Mucosa of stomach (tissue), 1 donor: ENCODE measurements around the gene ASXL2.

Source experiments
- H3K27me3 ChIP-seq: one replicate; pipeline ENCODE4 v1.7.0; 2013; ENCODE audit warnings: mild to moderate bottlenecking, low read length; ENCODE audit not compliant: control insufficient read depth, insufficient read depth
- H3K36me3 ChIP-seq: one replicate; pipeline ENCODE4 v1.7.0; 2013; ENCODE audit warnings: low read length; ENCODE audit not compliant: control insufficient read depth, insufficient read depth
- H3K4me1 ChIP-seq: one replicate; pipeline ENCODE4 v1.7.0; 2013; ENCODE audit warnings: mild to moderate bottlenecking, low read length; ENCODE audit not compliant: control insufficient read depth, insufficient read depth
- H3K4me3 ChIP-seq: one replicate; pipeline ENCODE4 v1.7.0; 2013; ENCODE audit warnings: low read length
- H3K9ac ChIP-seq: one replicate; pipeline ENCODE4 v1.7.0; 2013; ENCODE audit warnings: mild to moderate bottlenecking, low read length, moderate library complexity
- H3K9me3 ChIP-seq: one replicate; pipeline ENCODE4 v1.7.0; 2013; ENCODE audit warnings: mild to moderate bottlenecking, low read length, moderate library complexity; ENCODE audit not compliant: control insufficient read depth
- donor health status: Pancreatic carcinoma.

ASXL2 gene

DNA sequence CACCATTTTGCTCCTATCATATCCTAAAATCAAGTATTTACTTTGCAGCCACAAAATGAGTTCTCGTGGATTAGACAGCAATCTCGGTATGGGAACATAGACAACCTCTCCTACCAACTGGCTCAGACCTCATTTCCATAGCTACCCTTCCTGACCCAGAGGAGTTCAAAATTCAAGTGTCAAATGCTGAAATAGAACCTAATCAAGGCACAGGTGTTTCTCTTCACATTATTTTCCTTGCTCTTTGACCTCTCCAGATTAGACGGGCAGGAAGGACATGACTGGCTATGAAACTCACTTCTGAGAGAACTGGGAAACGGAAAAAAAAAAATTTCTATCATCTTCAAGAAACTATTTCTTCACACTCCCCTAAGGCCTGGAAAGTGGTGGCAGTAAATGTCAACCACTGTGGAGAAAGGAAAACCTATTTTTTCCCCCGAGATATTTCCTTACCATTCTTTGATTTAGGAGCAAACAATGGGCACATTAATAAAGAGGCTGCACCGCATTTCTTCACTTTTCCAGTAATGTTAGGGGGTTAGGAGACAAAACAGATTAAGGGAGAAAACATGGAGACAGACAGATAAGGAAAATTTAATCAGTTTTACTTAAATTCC is 141.3 kb downstream of the ASXL2 start:
- Histone ChIP-seq H3K4me3 (no peak overlapping the region), H3K9me3 (no peaks in the 10 kb centered on the region), H3K4me1 (peaks cover 14% of the 10 kb centered on the region), H3K9ac (no peak overlapping the region), H3K27me3 (no peaks in the 10 kb centered on the region), H3K36me3 (no peaks in the 10 kb centered on the region)

DNA sequence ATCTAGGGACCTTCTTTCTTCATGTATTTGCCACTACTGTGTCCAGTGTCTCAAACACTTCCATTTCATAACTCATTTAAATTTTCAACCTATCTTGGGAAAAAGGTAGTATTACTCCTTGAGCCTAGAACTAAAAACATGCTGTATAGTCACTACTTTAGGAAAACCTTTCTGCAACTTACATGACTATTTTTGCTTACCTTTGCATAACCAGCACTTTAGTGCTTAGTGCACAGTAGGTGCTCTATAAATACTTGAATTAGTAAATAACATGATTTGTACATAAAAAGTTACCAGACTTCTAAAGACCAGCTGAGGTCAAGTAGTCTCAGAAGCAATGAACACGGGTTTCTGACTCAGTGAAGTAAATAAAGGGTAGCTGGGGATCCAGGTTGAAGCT is 142.5 kb downstream of the ASXL2 start:
- no peak overlapping the region for H3K9ac ChIP-seq
- H3K4me3 ChIP-seq: no peak overlapping the region
- H3K27me3 ChIP-seq: no peaks in the 10 kb centered on the region
- no peaks in the 10 kb centered on the region for H3K9me3 ChIP-seq
- H3K4me1 ChIP-seq: peaks cover 9% of the 10 kb centered on the region
- H3K36me3 ChIP-seq: no peaks in the 10 kb centered on the region

DNA sequence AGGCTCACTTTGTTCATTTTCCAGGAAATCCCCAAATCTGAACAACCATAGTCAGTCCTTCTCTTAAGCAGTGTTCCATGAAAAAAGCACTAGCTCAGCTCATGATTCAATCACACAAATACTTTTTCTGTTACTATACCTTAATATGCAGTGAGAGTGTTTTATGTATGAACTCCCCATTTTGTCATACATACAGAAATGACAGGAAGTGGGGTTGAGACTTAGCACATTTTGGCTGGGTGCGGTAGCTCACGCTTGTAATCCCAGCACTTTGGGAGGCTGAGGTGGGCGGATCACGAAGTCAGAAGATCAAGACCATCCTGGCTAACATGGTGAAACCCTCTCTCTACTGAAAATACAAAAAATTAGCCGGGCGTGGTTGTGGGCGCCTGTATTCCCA is 149.7 kb downstream of the ASXL2 start:
- H3K27me3 ChIP-seq: no peaks in the 10 kb centered on the region
- no peak overlapping the region for H3K4me3 ChIP-seq
- H3K4me1 ChIP-seq: peaks cover 4% of the 10 kb centered on the region

DNA sequence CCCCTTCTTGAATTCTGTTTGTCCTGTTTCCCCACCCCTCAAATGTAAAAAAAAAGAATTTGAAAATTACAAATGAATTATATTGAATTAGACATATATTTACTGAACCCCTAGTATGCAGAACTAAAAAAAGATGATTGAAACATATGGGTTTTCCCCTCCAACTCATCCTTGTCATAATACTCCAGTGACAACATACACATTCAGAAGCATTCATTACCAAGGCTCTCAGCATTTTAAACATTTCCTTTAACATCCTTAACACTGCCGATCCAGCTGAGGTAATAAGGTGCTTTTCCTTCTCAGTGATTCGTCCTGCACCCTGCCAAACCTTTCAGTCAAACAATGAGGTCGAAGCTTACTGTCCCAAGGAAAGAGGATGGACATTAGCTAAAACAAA is 151.8 kb downstream of the ASXL2 start:
- no peak overlapping the region for H3K9ac ChIP-seq
- H3K4me1 ChIP-seq: no peaks in the 10 kb centered on the region
- H3K9me3 ChIP-seq: no peaks in the 10 kb centered on the region
- H3K4me3 ChIP-seq: no peak overlapping the region
- no peaks in the 10 kb centered on the region for H3K36me3 ChIP-seq
- H3K27me3 ChIP-seq: no peaks in the 10 kb centered on the region

More for the DNA sequence above, 149.7 kb downstream of the ASXL2 start:
- no peaks in the 10 kb centered on the region for H3K36me3 ChIP-seq
- H3K9ac ChIP-seq: no peak overlapping the region
- H3K9me3 ChIP-seq: no peaks in the 10 kb centered on the region

DNA sequence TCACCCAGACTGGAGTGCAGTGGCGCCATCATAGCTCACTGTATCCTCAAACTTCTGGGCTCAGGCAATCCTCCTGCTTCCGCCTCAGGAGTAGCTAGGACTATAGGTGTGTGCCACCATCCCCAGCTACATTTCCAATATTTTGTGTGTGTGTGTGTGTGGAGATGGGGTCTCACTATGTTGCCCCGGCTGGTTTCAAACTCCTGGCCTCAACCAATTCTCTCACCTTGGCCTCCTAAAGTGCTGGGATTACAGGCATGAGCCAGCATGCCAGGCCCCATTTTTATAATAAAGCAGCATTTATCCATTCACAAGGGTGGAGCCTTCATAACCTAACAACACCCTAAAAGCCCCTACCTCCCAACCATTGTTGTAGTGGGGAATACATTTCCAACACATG is 152.4 kb downstream of the ASXL2 start:
- H3K9ac ChIP-seq: no peak overlapping the region
- peaks cover 4% of the 10 kb centered on the region for H3K4me1 ChIP-seq
- no peak overlapping the region for H3K4me3 ChIP-seq
- H3K36me3 ChIP-seq: no peaks in the 10 kb centered on the region
- peaks cover under 1% of the 10 kb centered on the region for H3K27me3 ChIP-seq
- no peaks in the 10 kb centered on the region for H3K9me3 ChIP-seq

DNA sequence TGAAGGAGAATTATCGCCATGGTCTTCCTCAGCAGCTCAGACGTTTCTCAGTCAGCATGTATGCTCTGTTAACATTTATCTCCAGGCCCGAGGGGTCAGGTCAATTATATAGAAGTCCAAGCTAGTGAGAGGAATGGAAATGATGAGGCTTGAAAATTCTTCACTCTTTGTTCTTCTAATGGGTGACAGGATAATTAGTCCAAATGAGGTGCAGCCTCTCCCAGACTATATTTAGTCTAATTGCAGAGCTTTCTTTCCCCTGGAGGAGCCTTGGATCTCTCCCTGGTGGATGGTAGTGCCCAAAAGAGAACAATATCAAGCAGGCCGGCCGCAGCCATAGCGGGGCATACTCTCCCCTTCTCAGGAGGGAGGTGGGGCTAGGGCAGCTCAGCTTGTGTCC is 153.5 kb downstream of the ASXL2 start:
- Histone ChIP-seq H3K4me1 (peaks cover 6% of the 10 kb centered on the region), H3K9me3 (no peaks in the 10 kb centered on the region), H3K36me3 (no peaks in the 10 kb centered on the region), H3K9ac (no peak overlapping the region), H3K27me3 (peaks cover 7% of the 10 kb centered on the region), H3K4me3 (no peak overlapping the region)

DNA sequence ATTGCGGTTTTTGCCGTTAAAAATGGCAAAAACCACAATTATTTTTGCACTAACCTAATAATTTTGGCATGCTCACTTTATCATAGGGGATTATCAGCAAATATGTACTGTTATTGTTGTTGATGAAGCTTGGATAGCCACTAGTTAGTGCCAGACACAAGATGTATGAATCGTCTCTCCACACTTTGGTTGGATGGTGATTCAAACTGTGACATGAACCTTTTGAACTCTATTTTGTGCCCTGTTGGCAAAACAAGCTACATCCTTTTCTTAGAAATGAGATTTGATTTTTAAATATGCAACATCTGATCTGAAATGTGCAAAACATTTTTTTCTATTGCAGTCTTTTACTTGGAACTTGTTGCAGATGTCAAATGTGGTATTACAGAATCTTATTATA is 156.1 kb downstream of the ASXL2 start:
- H3K36me3 ChIP-seq: no peaks in the 10 kb centered on the region
- peaks cover 16% of the 10 kb centered on the region for H3K4me1 ChIP-seq
- no peaks in the 10 kb centered on the region for H3K9me3 ChIP-seq
- no peak overlapping the region for H3K4me3 ChIP-seq
- no peak overlapping the region for H3K9ac ChIP-seq
- peaks cover 7% of the 10 kb centered on the region for H3K27me3 ChIP-seq

DNA sequence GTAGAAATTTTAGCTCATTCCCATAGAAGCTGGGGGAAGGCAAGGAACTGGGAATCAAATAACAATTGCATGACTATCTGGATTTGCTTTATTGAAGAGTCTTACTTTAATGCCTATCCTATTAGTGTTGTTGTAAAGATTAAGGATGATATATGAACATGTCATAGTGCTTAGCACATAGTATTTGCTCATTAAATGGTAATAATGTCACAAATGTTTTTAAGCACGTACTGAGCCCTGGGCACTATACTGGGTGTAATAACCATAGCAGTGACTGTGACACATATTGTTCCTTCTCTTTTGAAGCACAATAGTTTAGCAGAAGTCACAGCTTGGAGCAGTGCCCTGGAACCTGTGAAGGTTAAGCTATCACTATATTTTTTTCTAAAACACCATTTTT is 157.7 kb downstream of the ASXL2 start:
- Histone ChIP-seq H3K27me3 (peaks cover 7% of the 10 kb centered on the region), H3K9ac (no peak overlapping the region), H3K9me3 (no peaks in the 10 kb centered on the region), H3K36me3 (no peaks in the 10 kb centered on the region), H3K4me1 (peaks cover 16% of the 10 kb centered on the region), H3K4me3 (no peak overlapping the region)

DNA sequence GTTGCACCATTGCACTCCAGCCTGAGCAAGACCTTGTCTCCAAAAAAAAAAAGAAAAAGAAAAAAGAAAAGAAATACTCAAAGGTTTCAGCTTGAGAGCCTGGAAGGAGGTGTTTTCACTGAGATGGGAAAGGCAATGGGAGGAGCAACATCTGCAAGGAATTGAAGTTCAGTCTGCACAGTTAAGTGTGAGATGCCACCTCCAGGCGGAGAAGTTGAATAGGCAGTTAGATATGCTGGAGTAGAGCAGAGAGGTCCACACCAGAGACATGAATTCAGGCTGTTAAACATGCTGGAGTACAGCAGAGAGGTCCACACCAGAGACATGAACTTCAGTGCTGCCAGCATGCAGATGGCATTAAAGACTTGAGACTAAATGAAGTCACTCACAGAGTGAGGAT is 163.5 kb downstream of the ASXL2 start:
- Histone ChIP-seq H3K27me3 (peaks cover under 1% of the 10 kb centered on the region), H3K9me3 (no peaks in the 10 kb centered on the region), H3K36me3 (no peaks in the 10 kb centered on the region), H3K9ac (no peak overlapping the region), H3K4me1 (peaks cover 10% of the 10 kb centered on the region), H3K4me3 (no peak overlapping the region)

DNA sequence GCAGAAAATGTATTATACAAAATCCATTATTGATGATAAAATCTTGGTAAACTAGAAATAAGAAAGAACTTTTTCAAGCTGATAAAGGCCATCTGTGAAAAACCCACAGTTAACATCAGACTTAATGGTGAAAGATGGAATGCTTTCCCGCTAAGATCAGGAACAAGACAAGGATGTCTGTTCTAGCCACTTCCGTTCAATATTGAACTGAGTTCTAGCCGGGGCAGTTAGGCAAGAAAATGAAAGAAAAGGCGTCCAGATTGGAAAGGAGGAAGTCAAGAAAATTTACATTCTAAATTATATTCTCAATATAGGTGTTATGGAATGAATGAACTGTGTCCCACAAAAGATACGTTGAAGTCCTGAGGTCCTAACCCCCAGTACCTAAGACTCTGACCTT is 165.8 kb downstream of the ASXL2 start:
- no peak overlapping the region for H3K9ac ChIP-seq
- no peaks in the 10 kb centered on the region for H3K4me1 ChIP-seq
- no peaks in the 10 kb centered on the region for H3K36me3 ChIP-seq
- H3K9me3 ChIP-seq: no peaks in the 10 kb centered on the region
- H3K27me3 ChIP-seq: no peaks in the 10 kb centered on the region
- no peak overlapping the region for H3K4me3 ChIP-seq

DNA sequence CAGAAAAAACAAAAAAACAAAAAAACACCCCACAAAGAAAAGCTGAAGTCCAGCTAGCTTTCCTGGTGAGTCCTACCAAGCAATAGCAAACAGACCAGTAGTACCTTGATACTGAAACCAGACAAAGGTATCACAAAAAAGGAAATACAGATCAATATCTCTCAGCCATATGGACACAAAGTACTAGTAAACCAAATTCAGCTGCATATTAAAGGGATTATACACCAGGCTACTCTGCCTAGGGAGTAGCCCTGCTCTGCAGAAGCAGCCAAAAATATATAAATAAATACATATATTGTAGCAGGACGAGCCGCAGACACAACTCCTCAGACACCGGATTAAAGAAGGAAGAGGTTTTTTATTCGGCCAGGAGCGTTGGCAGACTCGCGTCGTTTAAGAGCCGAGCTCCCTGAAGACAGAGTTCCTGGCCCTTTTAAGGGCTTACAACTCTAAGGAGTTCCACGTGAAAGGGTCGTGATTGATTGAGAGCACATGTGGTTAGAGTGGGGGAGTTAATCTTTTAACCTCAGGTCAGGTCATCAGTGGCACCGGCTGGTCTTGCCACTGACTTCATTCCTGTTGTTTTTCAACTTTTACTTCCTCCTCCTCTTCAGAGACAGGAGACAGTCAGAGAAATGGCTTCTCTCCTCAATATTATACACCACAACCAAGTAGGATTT is 166.5 kb downstream of the ASXL2 start:
- Histone ChIP-seq H3K27me3 (no peaks in the 10 kb centered on the region), H3K4me3 (no peak overlapping the region), H3K36me3 (no peaks in the 10 kb centered on the region), H3K9ac (no peak overlapping the region), H3K9me3 (no peaks in the 10 kb centered on the region), H3K4me1 (no peaks in the 10 kb centered on the region)

DNA sequence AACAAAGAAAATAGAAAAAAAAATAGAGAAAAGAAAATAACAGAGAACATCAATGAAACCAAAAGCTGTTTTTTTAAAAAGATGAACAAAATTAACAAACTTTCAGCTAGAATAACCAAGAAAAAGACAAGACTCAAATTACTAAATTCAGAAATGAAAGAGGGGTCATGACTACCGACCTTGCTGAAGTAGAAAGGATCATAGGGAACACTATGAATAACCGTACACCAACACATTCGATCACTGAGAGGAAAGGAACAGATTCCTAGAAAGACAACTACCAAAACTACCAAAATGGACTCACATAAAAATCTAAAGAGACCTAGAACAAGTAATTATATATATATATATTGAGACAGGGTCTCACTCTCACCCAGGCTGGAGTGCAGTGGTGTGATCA is 167.5 kb downstream of the ASXL2 start:
- no peaks in the 10 kb centered on the region for H3K9me3 ChIP-seq
- no peak overlapping the region for H3K4me3 ChIP-seq
- H3K36me3 ChIP-seq: no peaks in the 10 kb centered on the region
- H3K27me3 ChIP-seq: no peaks in the 10 kb centered on the region
- H3K4me1 ChIP-seq: no peaks in the 10 kb centered on the region
- no peak overlapping the region for H3K9ac ChIP-seq
